CD4-positive, alpha-beta T cell treated with Interleukin-15 for 4 hours (primary cell): ENCODE results near the gene ROBO2.

Source experiments
- DNase-seq: peaks from one replicate; pipeline ENCODE4 v3.0.0-alpha.2; 2020; ENCODE audit warnings: low spot score

ROBO2 gene

DNA sequence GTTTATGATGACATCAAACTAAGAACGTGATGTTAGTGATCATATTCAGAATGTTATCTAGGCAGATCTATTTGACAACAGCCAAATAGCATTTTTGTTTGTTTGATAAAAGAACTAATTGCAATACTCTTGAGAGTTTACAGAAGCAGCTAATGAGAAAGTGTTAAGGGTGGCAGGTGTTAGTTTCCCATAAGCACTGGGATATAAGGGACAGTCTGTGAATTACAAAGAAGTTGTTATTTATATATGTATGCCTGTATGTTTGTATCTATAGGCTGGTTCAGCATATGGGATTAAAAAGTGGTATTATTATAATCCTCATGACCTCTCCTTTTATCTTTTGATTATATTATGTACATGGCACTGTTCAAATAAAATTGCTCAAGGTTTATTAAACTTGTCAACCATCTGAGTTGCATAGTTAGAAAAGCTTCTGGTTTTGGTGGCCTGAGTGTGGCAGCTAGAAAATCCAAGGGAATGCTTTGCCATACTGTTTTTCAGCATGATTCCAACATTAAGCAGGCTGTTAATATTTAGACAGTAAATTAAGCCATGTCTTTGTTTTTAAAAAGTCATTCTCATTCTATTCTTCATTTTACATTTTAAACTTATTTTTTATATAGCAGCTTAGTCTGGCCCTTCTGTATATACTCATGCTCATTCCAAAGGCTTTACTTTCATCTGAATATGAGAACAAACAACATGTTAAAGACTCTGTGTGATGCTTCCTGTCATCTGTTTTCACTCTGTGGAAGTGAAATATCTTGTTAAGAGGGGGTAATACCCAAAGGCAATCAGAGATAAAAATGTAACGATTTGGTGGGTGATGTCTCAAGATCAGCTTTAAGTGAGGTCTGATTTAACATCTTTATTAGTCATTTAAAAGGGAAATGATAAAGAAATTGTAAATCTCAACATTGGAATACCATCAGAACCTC is 13.1 kb downstream of the ROBO2 start:
- no peak for DNase-seq

DNA sequence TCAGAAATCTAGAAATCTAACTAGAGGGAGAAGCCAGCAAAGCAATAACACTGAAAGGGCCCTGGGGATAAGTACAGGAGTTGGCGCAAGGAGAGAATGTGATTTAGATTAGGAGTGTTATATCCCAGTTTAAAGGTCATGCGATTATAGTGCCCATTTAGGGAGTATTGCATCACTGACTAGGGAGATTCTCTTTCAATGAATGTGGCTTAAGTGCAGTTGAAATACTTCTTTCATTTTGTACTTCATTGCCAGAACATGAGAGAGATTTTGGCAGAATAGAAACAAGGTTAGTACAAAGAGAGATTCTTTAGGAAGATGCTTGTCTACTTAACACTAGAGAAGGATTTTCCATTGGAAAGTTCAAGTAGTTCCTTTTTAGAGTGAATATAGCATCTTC is 13.9 kb downstream of the ROBO2 start:
- DNase-seq = no peak

DNA sequence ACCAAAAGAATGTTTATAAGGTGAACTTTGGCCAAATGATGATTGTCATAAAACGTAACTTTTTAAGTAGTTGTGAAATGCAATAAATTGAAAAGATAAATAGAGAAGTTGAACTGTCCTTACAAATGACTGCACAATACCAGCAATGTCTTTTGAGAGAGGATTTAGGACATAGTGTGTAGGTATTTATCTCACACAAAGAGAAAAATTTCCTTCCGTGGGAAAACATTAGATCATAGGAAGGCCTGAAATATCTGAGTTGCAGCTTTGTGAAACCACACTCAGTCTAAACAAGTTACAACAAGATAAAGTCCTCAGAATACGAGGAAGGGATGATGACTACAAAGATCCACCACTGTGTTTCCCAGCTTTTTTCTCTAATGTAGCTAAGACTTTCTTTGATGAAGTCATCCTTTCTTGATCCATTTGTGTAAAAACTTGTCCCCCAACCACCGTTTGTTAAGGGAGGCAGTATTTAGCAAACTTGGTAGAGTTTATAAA is 16.0 kb downstream of the ROBO2 start:
- DNase-seq = no peak

DNA sequence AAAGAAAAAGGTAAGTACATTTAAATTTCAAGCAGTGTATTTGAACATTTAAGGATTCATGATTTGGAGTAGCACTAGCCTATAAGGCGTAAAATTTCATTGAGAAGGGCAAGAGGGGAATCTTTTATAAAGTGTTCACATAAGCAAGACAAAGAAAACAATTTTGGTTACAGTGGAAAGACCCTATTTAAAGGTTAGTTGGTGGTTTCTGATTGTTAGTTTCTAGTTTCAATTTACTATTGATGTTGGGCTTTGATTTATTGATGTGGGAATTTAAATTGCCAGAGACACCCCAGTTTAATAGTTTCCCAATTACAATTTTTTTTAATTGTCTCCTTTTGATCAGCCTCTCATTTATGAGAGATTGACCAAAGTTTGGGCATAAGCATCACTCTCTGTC is 19.5 kb downstream of the ROBO2 start:
- DNase-seq = no peak

DNA sequence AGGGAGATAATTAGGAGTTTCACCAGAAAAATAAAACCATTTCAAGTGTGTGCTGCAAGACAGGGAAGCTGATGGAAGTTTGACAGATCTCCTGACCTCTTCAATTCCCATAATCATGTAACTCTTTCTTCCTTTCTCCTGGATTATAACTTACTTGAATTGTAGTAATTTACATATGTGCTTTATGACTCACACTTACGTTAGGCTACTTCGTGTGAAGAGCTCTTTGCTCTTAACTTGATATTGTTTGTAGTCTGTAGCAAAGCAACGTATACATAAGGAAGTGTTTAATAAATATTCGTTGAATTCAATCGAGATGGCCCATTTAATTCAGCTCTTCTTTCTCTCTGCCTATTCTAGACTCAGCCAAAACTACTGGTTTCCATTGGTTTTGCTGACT is 23.5 kb downstream of the ROBO2 start:
- no peak for DNase-seq

DNA sequence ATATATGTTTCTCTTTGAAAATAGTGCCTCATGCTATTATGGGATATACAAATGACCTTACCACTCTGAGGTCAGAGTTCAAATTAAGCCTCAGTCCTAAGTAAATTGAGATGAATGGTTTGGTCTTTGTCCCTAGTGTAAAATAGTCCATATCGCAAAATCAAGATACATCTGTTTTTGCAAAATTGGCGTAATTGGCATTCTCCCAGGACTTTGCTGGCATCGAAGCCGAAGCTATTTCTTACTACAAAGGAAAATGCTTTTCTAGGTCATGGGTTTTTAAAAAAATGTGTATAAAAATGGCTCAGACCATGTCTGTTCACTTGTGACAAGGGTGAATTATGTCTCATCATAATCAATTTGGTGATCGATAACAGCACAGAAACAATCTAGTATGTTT is 25.9 kb downstream of the ROBO2 start:
- DNase-seq = no peak

DNA sequence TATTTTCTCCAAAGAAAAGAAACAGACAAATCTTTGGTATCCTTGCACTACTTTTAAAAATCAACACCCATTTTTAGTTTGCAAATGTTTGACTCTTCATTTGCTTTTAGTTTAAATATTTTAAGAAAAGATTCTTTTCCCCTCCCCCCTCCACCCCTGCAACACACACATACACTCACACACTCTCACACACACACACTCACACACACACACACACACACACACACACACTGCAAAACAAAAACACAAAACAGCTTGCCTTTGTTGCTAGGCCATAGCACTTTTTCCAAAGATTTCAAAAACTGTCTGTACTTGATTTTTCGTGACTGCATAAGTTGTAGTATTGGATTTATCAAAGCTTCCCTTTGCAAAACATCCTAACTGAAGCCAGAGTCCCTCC is 26.9 kb downstream of the ROBO2 start:
- DNase-seq = no peak

DNA sequence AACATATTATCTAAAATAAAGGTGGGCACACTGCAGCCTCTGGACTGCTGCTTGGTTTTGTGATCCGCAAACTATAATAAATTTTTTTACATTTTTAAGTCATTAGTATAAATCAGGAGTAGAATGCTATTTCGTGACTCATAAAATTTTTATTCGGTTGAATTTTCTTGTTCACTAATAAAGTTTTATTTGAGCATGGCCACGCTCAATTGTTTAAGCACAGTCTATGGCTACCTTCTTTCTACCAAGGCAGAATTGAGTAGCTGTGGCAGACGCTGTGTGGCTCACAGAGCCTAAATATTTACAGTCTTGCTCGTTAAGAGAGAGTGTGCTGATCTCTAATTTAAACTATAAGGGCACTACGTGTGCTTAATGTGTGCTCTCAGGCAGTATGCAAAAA is 28.9 kb downstream of the ROBO2 start:
- no peak for DNase-seq

DNA sequence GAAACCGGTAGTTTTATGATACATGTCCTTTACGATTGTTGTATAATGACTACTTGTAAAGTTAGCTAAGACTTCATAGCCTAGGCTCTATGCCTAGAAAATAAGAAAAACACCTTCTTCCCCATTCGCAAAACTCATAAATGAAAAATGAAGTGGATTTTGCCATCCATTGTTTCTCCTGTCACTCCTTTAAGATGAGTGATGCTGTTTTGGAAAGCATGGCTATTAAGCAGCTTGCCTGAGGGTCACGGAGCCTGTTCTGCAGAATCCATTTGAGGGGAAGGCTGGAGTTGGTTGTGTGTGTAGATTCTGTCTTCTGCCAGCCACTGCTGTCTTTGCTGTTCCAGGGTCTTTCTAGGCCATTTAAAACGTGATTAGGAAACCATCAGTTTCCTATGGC is 31.5 kb downstream of the ROBO2 start:
- DNase-seq = no peak

DNA sequence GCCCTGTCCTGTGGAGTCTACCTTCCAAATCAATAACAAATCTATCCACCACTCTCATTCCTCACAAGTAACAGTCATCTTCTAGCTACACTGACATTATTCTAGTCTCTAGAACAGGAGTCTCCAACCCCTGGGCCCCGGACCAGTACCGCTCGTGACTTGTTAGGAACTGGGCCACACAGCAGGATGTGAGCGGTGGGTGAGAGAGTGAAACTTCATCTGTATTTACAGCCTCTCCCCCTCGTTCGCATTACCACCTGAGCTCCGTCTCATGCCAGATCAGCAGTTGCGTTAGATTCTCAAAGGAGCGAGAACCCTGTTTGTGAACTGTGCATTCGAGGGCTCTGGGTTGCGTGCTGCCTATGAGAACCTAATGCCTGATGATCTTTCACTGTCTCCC is 31.9 kb downstream of the ROBO2 start:
- DNase-seq = no peak

DNA sequence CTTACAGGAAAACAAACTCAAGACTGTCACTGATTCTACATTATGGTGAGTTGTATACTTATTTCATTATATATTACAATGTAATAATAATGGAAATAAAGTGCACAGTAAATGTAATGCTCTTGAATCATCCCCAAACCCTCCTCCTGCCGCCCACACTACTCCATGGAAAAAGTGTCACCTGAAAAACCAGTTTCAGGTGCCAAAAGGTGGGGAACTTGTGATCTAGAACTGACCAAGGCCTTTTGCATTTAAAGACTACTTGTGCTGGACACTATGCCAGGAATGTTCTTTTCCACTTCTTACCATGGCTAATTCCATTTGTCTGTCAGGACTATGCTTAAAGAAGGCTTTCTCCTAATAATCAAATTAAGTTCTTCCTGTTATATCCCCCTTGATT is 32.3 kb downstream of the ROBO2 start:
- DNase-seq = no peak

DNA sequence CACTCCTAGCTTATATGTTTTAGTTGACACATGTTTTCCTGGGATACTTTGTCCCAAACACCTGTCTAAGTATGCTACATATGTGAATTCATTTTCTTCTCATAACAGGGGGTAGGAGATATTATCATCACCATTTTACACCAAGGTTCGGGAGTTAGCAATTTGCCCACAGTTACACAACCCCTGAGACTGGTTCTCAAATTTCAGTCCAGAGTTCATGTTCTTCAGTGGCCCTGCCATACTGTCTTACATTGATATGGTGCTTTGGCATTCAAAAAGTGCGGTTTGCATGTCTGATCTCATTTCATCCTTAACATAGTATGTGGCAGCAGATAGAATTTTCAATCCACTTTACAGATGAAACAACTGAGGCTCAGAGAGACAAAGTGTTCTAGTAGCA is 38.4 kb downstream of the ROBO2 start:
- no peak for DNase-seq

DNA sequence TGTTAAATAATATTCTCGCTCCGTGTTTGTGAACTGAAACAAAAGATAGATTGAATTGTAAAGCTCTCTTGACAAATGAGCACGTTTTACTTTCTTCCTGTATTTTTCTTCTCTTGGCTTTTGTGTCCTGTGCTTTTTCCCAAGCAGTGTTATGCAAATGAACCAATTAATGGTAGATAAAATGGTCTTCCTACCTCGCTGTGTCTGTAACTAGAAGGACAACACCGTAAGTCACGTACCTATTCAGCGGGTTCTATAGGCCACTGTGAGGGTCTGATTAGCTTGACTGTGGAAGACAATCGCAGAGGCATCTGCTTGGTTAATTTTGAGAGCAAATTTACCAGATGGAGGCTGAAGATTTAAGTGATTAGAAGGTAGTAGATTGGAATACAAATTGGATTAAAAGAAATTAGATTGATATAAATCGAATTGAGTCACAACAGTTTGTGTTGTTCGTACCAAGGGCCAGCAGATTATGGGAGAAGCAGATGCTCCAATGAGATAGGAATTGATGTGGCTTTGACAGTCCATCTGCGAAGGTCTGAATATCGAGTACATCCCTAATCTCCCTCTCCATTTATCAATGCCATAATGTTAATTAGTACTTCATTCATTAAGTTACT is 40.2 kb downstream of the ROBO2 start:
- no peak for DNase-seq

DNA sequence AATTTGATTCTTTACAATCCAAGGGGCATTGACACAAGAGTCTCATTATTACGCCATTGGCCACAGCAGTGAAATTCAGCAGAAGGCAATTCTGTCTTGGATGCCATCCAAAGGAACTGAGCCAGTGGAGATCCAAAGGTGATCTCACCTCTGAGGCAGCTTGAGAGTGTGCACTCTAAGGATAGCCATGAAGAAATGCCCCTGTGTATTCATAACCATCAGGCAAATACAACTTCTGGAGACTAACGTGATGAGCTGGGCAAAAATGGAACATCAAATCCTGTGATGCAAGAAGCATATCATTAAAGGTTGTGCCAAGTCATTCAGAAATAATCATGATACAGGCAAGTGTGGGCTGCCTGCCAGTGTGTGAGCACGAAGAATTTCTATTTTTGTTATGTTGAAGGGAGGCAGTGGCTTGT is 41.4 kb downstream of the ROBO2 start:
- DNase-seq = no peak

DNA sequence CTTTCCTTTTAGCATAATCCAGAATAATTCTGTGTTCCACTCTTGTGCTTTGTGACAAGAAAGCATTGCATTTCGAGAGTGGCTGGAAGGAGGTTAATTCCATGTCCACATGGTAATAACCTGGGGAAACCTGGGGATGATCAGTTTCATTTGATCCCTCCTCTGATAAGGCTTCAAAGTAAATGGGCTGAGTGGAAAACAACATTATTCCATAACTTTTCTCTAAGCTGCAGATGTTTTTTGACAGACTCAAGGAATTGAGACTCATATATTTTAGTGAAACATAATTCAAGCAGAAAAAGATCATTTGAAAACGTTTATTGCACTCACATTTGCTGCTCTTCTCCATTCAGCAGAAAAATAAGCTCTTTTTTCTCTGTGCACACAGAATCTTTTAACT is 44.6 kb downstream of the ROBO2 start:
- DNase-seq = no peak

DNA sequence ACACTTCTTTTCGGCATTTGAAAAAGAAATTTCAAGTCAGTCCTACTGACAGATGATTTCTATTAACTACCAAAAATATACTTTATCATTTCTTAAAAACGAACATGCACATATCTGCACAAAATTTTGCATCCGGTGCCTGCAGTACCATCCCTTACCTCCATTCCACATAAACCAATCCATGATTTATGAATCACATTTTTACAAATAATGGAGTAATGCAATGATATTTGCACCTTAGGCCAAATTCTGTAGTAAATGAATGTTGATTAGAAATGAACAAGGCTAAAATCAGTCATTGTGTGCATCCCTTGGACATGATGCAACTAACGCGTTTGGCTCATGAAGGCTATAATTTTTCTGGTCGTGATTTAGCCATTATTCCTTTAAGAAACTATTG is 46.5 kb downstream of the ROBO2 start:
- DNase-seq = no peak

DNA sequence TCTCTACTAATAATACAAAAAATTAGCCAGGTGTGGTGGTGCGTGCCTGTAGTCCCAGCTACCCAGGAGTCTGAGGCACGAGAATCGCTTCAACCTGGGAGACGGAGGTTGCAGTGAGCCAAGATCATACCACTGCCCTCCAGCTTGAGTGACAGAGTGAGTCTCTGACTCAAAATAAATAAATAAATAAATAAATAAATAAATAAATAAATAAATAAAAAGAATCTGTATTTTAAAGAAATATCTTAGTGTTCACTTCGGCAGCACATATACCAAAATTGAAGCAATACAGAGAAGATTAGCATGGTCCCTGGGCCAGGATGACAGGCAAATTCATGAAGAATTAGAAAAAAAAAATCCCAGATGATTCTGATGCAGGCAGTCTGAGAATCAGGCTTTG is 51.9 kb downstream of the ROBO2 start:
- DNase-seq = no peak

DNA sequence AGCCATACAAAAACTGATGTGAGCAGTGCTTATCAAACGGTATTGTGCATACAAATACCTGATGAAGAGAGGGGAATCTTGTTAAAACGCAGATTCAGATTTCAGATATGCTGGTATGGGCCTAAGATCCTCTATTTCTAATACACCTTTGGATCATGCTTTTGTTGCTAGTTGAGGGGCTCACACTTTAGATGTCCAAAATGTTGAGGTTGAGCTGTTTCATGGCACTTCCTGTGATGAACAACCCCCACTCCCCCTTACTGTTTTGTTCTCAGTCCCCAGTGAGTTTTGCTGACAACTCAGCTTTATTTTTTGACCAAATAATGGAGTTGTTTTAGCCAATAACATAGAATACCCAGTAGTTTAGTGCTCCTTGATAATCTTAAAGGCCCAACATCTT is 53.2 kb downstream of the ROBO2 start:
- no peak for DNase-seq

DNA sequence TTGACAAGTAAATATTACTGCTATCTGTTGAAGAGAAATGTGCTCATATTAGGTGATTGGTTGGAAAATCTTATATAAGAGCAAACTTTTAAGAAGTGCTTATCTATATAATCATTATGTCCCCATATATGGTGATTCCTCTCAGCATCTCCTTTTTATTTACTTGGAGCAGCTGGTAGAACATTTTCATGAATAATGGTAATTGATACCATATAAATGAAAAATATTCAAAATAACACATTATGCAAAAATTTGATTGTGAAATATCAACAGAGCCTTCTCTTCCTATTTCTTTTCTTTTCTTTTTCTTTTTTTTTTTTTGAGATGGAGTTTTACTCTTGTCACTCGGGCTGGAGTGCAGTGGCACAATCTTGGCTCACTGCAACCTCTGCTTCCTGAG is 56.2 kb downstream of the ROBO2 start:
- DNase-seq = no peak

DNA sequence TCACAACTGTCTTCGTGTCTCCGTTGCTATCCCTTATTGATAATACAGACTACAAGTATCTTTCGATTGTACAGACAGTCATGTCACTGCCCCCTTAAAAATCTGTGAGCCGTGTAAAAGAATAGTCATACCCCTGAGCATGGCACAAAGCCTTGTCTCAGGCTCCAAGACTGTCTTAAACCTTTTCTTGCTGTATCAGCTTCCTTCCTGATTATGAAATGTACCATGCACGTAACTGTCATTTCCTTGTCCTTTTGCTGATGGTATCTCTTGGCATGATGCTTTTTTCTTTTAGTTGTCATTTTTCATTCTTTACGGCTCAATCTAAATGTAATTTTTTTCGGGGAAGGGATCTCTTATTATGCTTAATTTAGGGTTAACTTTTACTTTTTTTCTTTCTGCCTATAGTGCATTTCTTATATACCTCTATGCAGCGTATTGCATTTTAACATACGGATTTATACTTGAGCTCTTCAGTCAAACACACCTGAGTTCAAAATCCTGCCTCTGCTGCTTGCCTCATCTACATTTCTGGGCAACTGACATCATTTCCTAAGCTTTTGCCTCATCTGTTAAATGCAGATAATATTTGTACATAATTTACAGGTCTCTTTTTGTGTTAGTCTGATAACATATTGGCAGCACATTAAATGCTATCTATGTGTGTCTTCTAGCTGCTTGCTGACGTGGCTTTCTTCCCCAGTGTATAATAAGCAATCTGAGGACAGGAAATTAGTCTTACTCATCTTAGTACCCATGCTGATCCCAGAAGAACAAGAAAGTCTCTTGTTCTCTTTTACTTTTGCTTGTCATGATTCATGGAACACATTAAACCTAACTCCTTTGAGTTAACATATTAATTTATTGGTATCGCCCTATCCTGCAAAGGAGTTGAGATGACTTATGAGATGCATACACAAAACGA is 57.3 kb downstream of the ROBO2 start:
- DNase-seq = no peak

DNA sequence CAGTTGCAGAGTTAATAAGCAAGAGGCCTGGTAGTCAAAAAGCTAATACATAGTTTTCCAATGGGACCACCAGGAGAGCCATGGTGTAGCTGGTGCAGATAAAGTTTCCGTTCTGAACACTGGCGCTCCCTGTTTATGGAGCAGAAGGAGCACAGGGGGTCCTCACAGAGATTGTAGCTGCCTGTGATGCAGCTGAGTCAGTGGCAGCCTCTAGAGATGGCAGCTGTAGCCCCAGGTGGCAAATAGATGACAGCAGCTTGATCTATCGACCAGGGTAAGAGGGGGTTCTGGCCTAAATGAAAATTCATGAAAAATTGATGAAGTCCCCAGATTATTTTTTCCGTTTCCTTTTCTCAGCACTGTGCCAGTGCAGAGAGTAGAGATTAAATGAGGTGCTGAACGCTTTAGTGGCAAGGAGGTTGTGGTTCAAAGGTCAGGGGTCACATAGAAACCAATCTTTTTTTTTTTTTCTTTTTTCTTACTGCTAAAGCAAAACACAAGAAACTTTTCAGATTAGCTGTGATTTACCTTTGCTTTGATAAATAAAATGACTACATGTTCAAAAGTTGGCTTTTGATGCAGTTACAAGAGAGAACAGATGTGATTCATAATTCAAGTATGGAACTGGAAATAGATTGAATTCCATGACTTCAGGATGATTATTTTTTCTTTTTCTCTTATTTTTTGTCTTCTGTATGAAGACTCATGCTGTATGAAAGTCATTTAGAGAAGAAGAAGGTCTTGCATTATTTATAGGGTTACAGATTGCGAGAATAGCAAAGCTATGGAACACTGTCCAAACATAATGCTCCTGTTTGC is 63.3 kb downstream of the ROBO2 start:
- DNase-seq = no peak

DNA sequence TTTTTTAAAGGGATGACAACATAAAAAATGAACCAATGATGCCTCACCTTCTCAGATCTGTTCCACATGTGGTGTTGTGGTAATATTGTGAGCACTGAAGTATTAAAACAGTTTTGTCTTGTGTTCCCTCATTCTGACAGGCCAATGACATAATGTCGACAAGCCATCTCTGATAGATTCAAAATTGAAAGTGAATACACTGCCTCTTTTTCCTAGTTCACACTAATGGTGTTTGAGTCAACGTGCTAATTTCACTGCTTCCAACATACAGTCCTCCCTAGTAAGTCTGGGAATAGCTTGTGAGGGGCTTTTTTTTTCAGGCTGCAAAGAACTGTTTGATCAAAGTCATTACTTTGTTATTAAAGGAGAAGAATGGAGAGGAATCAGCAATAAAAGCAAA is 82.8 kb downstream of the ROBO2 start:
- no peak for DNase-seq
